GM12864 (cell line): Measurements from ENCODE around the gene OPCML.

Experiments used
- DNase-seq: peaks from one replicate; pipeline ENCODE4 v3.0.0-alpha.2; 2011; ENCODE audit warnings: low read depth
- H3K4me3 ChIP-seq: 2 replicates; pipeline ENCODE4 v1.5.1; 2011; ENCODE audit warnings: mild to moderate bottlenecking, low read depth, low read length, control low read depth
- TF ChIP-seq, protein P1 (sequence below): IDR thresholded peaks from 2 replicates; pipeline ENCODE4 v1.5.1; 2011; ENCODE audit warnings: low read depth, mild to moderate bottlenecking, moderate library complexity, low read length, control low read depth, inconsistent platforms; ENCODE audit errors: missing control alignments

OPCML gene

DNA sequence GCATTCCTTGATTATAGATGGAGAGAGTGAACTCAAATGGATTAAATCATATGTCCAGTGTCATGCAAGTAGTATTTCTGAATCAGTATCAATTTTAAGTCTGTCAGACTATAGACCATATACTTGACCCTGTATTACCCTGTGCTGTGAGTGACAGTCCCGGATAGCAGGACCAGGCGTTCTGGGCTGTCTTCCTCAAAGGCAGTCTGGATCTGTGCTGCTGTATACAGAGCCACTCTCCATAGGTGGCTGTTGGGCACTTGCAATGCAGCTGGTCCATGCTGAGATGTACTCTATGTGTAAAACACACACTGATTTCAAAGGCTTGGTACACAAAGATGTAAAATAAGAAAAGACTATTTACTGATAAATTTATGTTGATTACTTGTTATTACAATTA lies 294.3 kb downstream of the OPCML start:
- TF ChIP-seq, protein P1, sequence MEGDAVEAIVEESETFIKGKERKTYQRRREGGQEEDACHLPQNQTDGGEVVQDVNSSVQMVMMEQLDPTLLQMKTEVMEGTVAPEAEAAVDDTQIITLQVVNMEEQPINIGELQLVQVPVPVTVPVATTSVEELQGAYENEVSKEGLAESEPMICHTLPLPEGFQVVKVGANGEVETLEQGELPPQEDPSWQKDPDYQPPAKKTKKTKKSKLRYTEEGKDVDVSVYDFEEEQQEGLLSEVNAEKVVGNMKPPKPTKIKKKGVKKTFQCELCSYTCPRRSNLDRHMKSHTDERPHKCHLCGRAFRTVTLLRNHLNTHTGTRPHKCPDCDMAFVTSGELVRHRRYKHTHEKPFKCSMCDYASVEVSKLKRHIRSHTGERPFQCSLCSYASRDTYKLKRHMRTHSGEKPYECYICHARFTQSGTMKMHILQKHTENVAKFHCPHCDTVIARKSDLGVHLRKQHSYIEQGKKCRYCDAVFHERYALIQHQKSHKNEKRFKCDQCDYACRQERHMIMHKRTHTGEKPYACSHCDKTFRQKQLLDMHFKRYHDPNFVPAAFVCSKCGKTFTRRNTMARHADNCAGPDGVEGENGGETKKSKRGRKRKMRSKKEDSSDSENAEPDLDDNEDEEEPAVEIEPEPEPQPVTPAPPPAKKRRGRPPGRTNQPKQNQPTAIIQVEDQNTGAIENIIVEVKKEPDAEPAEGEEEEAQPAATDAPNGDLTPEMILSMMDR: no peak
- DNase-seq: no peak
- H3K4me3 ChIP-seq: no peak overlapping the region

DNA sequence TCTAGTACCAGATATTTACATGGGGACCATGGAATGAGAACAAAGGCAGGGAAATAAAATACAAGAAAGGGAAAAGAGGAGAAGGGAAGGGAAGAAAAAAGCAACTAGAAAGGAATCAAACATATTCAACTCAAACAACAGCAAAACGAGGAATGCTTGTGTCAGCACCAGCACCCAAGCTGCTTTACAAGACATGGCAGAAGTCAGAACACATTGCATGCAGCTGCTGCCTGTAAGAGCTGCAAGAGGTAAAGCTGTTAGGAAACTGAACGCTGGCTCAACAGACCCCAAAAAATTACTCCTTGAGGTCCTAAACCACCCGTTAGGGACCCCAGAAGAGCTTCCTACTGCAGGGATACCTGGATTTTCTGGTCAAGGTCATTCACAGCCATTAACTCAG lies 296.9 kb downstream of the OPCML start:
- TF ChIP-seq, protein P1: no peak
- H3K4me3 ChIP-seq: no peak overlapping the region
- DNase-seq: no peak

DNA sequence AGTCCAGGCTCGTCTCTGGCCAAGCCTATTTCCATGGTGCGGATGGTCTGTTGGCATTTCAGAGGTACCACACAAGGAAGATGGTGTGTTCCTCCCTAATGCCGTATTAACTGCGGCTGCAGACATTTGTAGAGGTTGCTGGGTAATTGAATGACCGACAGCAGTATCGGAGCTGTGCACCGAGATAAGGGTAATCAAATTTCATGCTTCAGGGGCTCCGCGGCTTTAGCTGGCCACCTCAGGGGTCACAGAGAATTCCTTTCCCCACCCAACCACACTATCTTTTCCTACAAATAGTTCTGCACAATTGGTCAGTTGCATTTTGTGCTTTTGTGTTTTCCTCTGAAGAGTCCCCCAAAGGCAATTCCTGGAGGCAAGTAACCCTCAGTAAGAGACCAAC lies 297.4 kb downstream of the OPCML start:
- DNase-seq: no peak
- H3K4me3 ChIP-seq: no peak overlapping the region
- TF ChIP-seq, protein P1: no peak

DNA sequence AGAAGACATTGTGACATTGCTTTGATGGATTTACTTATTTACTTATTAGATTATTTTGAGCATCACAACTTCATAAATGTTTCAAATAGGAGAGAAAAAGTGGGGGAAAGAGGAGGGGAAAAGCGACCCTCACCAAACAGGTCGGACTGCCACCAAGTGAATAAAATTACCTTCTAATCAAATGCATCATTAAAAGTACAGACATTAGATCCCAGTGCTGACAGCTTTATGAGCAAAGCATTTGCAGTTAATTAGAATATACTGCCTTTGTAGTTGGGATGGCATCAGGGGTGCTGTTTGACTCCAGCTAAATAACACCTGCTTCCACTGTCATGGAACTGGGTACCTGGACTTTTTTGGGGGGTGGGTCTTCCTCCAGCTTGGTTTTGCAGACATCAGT lies 299.6 kb downstream of the OPCML start:
- no peak overlapping the region for H3K4me3 ChIP-seq
- DNase-seq: no peak
- TF ChIP-seq, protein P1: no peak

DNA sequence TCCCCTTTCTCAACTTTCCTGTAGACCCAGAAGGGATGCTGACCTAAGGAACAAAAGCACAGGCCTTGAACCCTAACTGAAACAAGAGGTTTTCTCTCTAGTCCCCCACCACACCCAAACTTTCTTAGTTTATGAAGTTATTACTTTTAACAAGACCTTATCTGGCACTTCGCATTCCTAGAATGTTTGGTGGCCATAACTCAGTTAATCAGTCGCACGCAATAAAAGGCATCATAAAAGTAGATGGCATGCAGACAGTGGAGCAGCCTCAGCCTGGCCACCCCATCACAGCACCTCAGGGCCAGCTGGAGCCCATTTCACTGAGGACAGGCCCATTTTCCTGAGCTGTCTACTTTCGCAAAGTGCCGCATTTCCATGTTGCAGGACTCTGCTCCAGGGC lies 301.9 kb downstream of the OPCML start:
- TF ChIP-seq, protein P1: no peak
- no peak overlapping the region for H3K4me3 ChIP-seq
- DNase-seq: no peak

DNA sequence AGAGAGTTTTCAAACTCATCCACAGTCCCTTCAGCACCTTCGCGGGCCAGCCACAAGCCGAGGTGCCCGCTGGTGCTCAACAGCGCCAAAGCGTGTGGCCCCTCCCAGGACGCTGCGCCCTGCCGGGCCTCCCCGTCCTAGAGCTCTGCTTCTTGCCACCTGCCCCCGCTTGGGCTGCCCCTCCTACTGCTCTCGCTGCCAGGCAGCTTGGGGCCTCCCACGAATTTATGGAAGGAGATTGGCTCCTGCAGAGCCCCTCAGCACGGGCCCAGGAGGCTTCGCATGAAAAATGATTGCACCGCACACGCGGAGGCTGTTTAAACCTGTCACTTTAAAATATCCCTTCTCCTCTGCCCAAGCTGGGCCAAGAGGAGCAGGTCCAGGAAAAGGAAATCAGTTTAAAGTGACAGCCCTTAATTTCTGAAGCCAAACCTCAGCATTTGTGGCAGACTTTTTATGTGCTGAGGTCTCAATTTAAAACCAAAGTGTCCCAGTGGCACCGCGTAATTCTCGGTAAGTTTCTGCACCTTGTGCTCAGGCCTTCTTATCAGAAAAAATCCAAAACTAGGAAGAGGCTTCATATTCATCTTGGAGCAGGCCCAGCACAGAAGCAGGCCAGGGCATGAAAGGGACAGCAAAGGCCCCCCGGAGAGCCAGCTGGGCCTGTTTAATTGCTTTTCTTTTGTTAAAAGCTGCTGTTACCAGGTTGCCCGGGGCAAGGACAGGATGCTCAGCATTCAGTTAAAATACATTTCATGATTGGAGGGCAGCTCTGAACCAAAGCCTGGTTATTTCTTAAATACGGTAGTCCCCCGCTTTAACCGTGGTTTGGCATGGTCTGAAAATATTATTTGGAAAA lies 303.6 kb downstream of the OPCML start:
- TF ChIP-seq, protein P1: no peak
- H3K4me3 ChIP-seq: no peak overlapping the region
- DNase-seq: no peak

DNA sequence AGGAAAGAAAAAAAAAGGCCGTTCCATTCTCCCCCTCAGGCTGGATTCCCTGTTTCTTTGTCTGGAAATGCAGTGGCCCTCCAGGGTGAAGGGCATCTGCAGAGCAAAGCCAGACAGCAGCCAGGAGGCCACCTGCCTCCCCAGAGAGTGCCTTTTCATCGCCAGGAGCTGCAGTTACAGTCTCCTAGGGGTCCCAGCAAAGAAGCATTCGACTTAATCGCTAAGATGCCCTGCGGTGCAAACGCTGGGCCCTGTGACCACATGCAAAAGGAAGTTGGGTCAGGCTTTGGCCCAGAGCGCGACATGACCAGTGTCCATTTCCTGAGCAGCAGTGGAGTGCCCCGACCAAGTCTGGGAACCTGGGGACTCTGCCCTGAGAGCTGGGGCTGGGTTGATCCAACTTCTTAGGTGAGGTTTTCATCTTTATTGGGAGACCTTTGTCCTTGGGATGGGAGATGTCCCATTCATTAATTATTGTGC lies 304.6 kb downstream of the OPCML start:
- TF ChIP-seq, protein P1: no peak
- H3K4me3 ChIP-seq: no peak overlapping the region
- DNase-seq: no peak
